ENCODE measurements around the gene ARHGAP24. TPM values are rescaled to one million over a fixed set of nuclear protein-coding genes. Genes with fewer than 3 reads are reported as not detected.

The ARHGAP24 gene
- total RNA-seq, 2 donors from 2014 or later: 66.8 to 85.6 TPM

DNA sequence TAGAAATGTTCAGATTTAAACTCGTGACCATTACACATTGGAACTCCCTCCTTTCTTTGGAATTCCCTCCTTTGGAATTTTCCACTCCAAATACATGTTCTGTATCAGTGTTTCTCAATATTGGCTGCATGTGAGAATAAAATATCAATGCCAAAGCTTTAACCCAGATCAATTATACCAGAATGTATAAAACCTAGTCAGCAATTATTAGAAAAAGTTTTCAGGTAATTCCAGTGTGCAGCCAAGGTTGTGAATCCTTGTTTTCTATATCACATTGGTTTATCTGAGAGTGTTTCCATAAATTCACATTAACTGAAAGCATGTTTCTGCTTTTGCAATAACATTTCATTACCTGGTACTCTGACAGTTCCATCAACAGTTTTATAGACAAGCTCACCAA is 490.6 kb downstream of the ARHGAP24 start:
- H3K4me3 Mint-ChIP-seq: no peak overlapping the region
- no peak overlapping the region for H3K27ac Mint-ChIP-seq
- Histone ChIP-seq H3K27ac (ENCODE audit: low read depth, low read length) (no peak overlapping the region), H3K9ac (ENCODE audit: extremely low read depth, low read length, poor library complexity, severe bottlenecking) (no peak overlapping the region), H3K4me3 (ENCODE audit: low read length) (no peak overlapping the region), H3K9me3 (ENCODE audit: control insufficient read depth, low read length) (no peaks in the 10 kb centered on the region), H3K4me1 (ENCODE audit: control insufficient read depth, insufficient read depth, low read length) (no peaks in the 10 kb centered on the region), H3K27me3 (ENCODE audit: control insufficient read depth, insufficient read depth, low read length, poor library complexity, severe bottlenecking) (no peaks in the 10 kb centered on the region), H3K36me3 (ENCODE audit: control insufficient read depth, insufficient read depth, low read length) (peaks cover 4% of the 10 kb centered on the region)
- 80 to 83% methylated on average over 1 of the region's 1 CpG for WGBS, 2 experiments (ENCODE audit: insufficient coverage in 1 of 2, insufficient read length in 1 of 2)
- TF ChIP-seq CTCF (conservative IDR thresholded peaks at IDR 0.05): no peak
- no peak for DNase-seq
- peaks cover 4% of the 10 kb centered on the region for H3K4me1 Mint-ChIP-seq
- H3K27me3 Mint-ChIP-seq (ENCODE audit: insufficient read depth): no peaks in the 10 kb centered on the region
- peaks cover 14% of the 10 kb centered on the region for H3K36me3 Mint-ChIP-seq (ENCODE audit: low read depth)
- peaks cover 4% of the 10 kb centered on the region for H3K9me3 Mint-ChIP-seq

DNA sequence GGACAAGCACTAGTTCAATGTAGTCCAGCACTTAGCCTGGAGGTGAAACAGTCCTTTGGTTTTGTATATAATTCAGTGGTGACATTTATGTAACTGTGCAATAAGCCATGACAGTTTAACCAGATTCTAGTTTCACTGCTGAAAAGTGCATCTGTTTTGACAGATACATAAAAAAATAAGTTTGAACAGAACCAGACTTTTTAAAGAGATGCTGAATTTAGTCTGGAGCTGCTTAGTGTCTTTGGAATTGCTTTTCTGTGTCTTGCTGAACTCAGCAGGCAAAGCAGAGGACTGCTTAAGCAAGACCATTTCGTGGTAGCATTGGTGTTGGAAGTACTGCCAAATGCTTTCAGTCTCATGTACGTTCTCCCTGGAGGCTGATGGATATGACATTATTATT is 491.4 kb downstream of the ARHGAP24 start:
- peaks cover 4% of the 10 kb centered on the region for H3K9me3 Mint-ChIP-seq
- WGBS, 2 experiments (ENCODE audit: insufficient coverage in 1 of 2, insufficient read length in 1 of 2): 86 to 100% methylated on average over 1 of the region's 2 CpGs
- Histone ChIP-seq H3K4me3 (ENCODE audit: low read length) (no peak overlapping the region), H3K9ac (ENCODE audit: extremely low read depth, low read length, poor library complexity, severe bottlenecking) (no peak overlapping the region), H3K9me3 (ENCODE audit: control insufficient read depth, low read length) (no peaks in the 10 kb centered on the region), H3K4me1 (ENCODE audit: control insufficient read depth, insufficient read depth, low read length) (no peaks in the 10 kb centered on the region), H3K27me3 (ENCODE audit: control insufficient read depth, insufficient read depth, low read length, poor library complexity, severe bottlenecking) (no peaks in the 10 kb centered on the region), H3K36me3 (ENCODE audit: control insufficient read depth, insufficient read depth, low read length) (peaks cover 4% of the 10 kb centered on the region), H3K27ac (ENCODE audit: low read depth, low read length) (no peak overlapping the region)
- no peak overlapping the region for H3K27ac Mint-ChIP-seq
- H3K27me3 Mint-ChIP-seq (ENCODE audit: insufficient read depth): no peaks in the 10 kb centered on the region
- H3K36me3 Mint-ChIP-seq (ENCODE audit: low read depth): peaks cover 14% of the 10 kb centered on the region
- TF ChIP-seq CTCF (conservative IDR thresholded peaks at IDR 0.05): no peak
- H3K4me1 Mint-ChIP-seq: peaks cover 4% of the 10 kb centered on the region
- H3K4me3 Mint-ChIP-seq: no peak overlapping the region
- DNase-seq: no peak

DNA sequence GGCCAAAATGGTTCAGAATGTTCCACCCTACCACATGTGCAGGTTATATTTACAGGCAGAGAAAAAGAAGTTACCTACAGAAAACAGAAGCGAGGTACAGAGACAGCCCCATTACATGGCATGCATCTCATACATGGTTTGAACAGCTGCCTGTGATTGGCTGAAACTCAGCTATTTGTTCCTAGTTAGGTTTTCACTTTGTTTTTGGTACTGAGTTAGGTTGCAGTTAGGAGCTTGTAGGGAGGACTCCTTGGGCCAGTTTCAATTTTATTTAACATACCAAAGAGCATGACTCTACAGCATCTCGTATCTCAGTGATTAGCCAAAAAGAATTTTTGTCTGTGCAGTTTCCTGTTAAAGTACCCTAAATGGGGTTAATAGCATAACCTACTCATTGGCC is 492.9 kb downstream of the ARHGAP24 start:
- Mint-ChIP-seq H3K27me3 (ENCODE audit: insufficient read depth) (no peaks in the 10 kb centered on the region), H3K9me3 (peaks cover 4% of the 10 kb centered on the region), H3K4me3 (no peak overlapping the region), H3K4me1 (peaks cover 2% of the 10 kb centered on the region), H3K36me3 (ENCODE audit: low read depth) (peaks cover 27% of the 10 kb centered on the region), H3K27ac (no peak overlapping the region)
- H3K27ac ChIP-seq (ENCODE audit: low read depth, low read length): no peak overlapping the region
- no peak overlapping the region for H3K4me3 ChIP-seq (ENCODE audit: low read length)
- H3K4me1 ChIP-seq (ENCODE audit: control insufficient read depth, insufficient read depth, low read length): no peaks in the 10 kb centered on the region
- no peaks in the 10 kb centered on the region for H3K27me3 ChIP-seq (ENCODE audit: control insufficient read depth, insufficient read depth, low read length, poor library complexity, severe bottlenecking)
- peaks cover 18% of the 10 kb centered on the region for H3K36me3 ChIP-seq (ENCODE audit: control insufficient read depth, insufficient read depth, low read length)
- no peak for TF ChIP-seq CTCF (conservative IDR thresholded peaks at IDR 0.05)
- 89 to 100% methylated on average over 1 to 2 of the region's 2 CpGs for WGBS, 2 experiments (ENCODE audit: insufficient coverage in 1 of 2, insufficient read length in 1 of 2)
- no peak for DNase-seq
- peaks cover 3% of the 10 kb centered on the region for H3K9me3 ChIP-seq (ENCODE audit: control insufficient read depth, low read length)
- no peak overlapping the region for H3K9ac ChIP-seq (ENCODE audit: extremely low read depth, low read length, poor library complexity, severe bottlenecking)

All from endodermal cell (in vitro differentiated cells).